HL-60/S4 (cell line): ENCODE data around the gene FOXF1.

Experiments
- in situ Hi-C: fragments of 300-500 bp; cut with MboI; formaldehyde crosslinking; loops from 2 replicates; pipeline ENCODE4 v1.14.3; 2022; ENCODE audit warnings: low sequenced_read_pairs

The FOXF1 gene

GRCh38 chr16:86510465-86511261, at the start of gene FOXF1:
Gene FOXF1, plus strand, starts transcription at chr16:86510527. Its CDS starts 43 bp downstream, at chr16:86510570.
- in situ Hi-C loops: loop anchor here (25.0 kb wide), 2 partner anchors 473 to 698 kb away; no protein-coding TSS in a partner anchor

GRCh38 chr16:86461037-86461436, 49.3 kb upstream of the FOXF1 start:
- in situ Hi-C loops: no loop called here

- in situ Hi-C loops: no loop called here
Measured at GRCh38 chr16:86462334-86463084, 47.8 kb upstream of the FOXF1 start.

GRCh38 chr16:86464044-86464443, 46.3 kb upstream of the FOXF1 start:
- in situ Hi-C loops: no loop called here

- in situ Hi-C loops: no loop called here
Measured at GRCh38 chr16:86465434-86465833, 44.9 kb upstream of the FOXF1 start.

- in situ Hi-C loops: no loop called here
Measured at GRCh38 chr16:86466696-86467406, 43.5 kb upstream of the FOXF1 start.

- in situ Hi-C loops: no loop called here
Measured at GRCh38 chr16:86467490-86467889, 42.8 kb upstream of the FOXF1 start.

GRCh38 chr16:86470964-86471363, 39.4 kb upstream of the FOXF1 start:
- in situ Hi-C loops: no loop called here

- in situ Hi-C loops: no loop called here
Measured at GRCh38 chr16:86471896-86472295, 38.4 kb upstream of the FOXF1 start.

GRCh38 chr16:86472366-86472765, 38.0 kb upstream of the FOXF1 start:
- in situ Hi-C loops: no loop called here

GRCh38 chr16:86476956-86477534, 33.3 kb upstream of the FOXF1 start:
- in situ Hi-C loops: no loop called here

GRCh38 chr16:86477642-86478041, 32.7 kb upstream of the FOXF1 start:
- in situ Hi-C loops: no loop called here

- in situ Hi-C loops: no loop called here
Measured at GRCh38 chr16:86478779-86479178, 31.5 kb upstream of the FOXF1 start.

- in situ Hi-C loops: no loop called here
Measured at GRCh38 chr16:86479419-86479818, 30.9 kb upstream of the FOXF1 start.

- in situ Hi-C loops: no loop called here
Measured at GRCh38 chr16:86480444-86480843, 29.9 kb upstream of the FOXF1 start.

- in situ Hi-C loops: no loop called here
Measured at GRCh38 chr16:86481607-86482006, 28.7 kb upstream of the FOXF1 start.

- in situ Hi-C loops: no loop called here
Measured at GRCh38 chr16:86484240-86484639, 26.1 kb upstream of the FOXF1 start.

- in situ Hi-C loops: no loop called here
Measured at GRCh38 chr16:86485746-86486145, 24.6 kb upstream of the FOXF1 start.

- in situ Hi-C loops: no loop called here
Measured at GRCh38 chr16:86490859-86491639, 19.3 kb upstream of the FOXF1 start.

GRCh38 chr16:86491640-86492023, 18.7 kb upstream of the FOXF1 start:
- in situ Hi-C loops: no loop called here
